WERI-Rb-1 (cell line): ENCODE measurements around the gene PDK4.

Source experiments
- DNase-seq: peaks from one replicate; pipeline ENCODE4 v3.0.0-alpha.2; 2020
- H3K27ac ChIP-seq: fragments of 250-450 bp; sonication (Bioruptor Pico); 2 replicates; pipeline ENCODE4 v1.5.1; 2020; ENCODE audit warnings: mild to moderate bottlenecking, moderate library complexity
- H3K27me3 ChIP-seq: fragments of 250-450 bp; sonication (Bioruptor Pico); 2 replicates; pipeline ENCODE4 v1.5.1; 2021; ENCODE audit warnings: mild to moderate bottlenecking, low read depth, moderate library complexity; ENCODE audit not compliant: insufficient read depth, severe bottlenecking
- H3K36me3 ChIP-seq: fragments of 250-450 bp; sonication (Bioruptor Pico); 2 replicates; pipeline ENCODE4 v1.5.1; 2020; ENCODE audit warnings: mild to moderate bottlenecking, moderate library complexity
- H3K4me3 ChIP-seq: 2 replicates; pipeline ENCODE4 v1.5.1; 2011; ENCODE audit warnings: low read depth, mild to moderate bottlenecking, control low read depth, low read length
- H3K9me3 ChIP-seq: fragments of 250-450 bp; sonication (Bioruptor Pico); 2 replicates; pipeline ENCODE4 v1.5.1; 2021; ENCODE audit warnings: mild to moderate bottlenecking, moderate library complexity; ENCODE audit not compliant: severe bottlenecking
- CTCF ChIP-seq: IDR thresholded peaks from 2 replicates; pipeline ENCODE4 v1.5.1; 2011; ENCODE audit warnings: low read depth, mild to moderate bottlenecking, control low read depth, inconsistent platforms, low read length

PDK4 gene

GRCh38 chr7:95621404-95621803 lies 25.1 kb upstream of the PDK4 start:
- DNase-seq: no peak
- Histone ChIP-seq H3K27ac (no peak overlapping the region), H3K36me3 (no peaks in the 10 kb centered on the region), H3K9me3 (no peaks in the 10 kb centered on the region), H3K27me3 (no peaks in the 10 kb centered on the region), H3K4me3 (no peak overlapping the region)
- TF ChIP-seq CTCF: no peak

- no peak overlapping the region for H3K27ac ChIP-seq
- DNase-seq: no peak
- no peaks in the 10 kb centered on the region for H3K9me3 ChIP-seq
- no peak for TF ChIP-seq CTCF
- H3K4me3 ChIP-seq: no peak overlapping the region
- H3K27me3 ChIP-seq: no peaks in the 10 kb centered on the region
- H3K36me3 ChIP-seq: no peaks in the 10 kb centered on the region
Measured at GRCh38 chr7:95620631-95621030, 24.3 kb upstream of the PDK4 start.

- H3K36me3 ChIP-seq: no peaks in the 10 kb centered on the region
- H3K27ac ChIP-seq: no peak overlapping the region
- H3K9me3 ChIP-seq: no peaks in the 10 kb centered on the region
- no peaks in the 10 kb centered on the region for H3K27me3 ChIP-seq
- H3K4me3 ChIP-seq: no peak overlapping the region
- DNase-seq: no peak
- no peak for TF ChIP-seq CTCF
Measured at GRCh38 chr7:95619921-95620320, 23.6 kb upstream of the PDK4 start.

GRCh38 chr7:95619517-95619916 lies 23.2 kb upstream of the PDK4 start:
- no peak for TF ChIP-seq CTCF
- DNase-seq: no peak
- Histone ChIP-seq H3K36me3 (no peaks in the 10 kb centered on the region), H3K9me3 (no peaks in the 10 kb centered on the region), H3K4me3 (no peak overlapping the region), H3K27me3 (no peaks in the 10 kb centered on the region), H3K27ac (no peak overlapping the region)

GRCh38 chr7:95614442-95614940 lies 18.2 kb upstream of the PDK4 start:
- Histone ChIP-seq H3K27ac (no peak overlapping the region), H3K4me3 (no peak overlapping the region), H3K9me3 (no peaks in the 10 kb centered on the region), H3K36me3 (no peaks in the 10 kb centered on the region), H3K27me3 (no peaks in the 10 kb centered on the region)
- DNase-seq: no peak
- no peak for TF ChIP-seq CTCF

- TF ChIP-seq CTCF: no peak
- no peak overlapping the region for H3K27ac ChIP-seq
- no peak overlapping the region for H3K4me3 ChIP-seq
- no peaks in the 10 kb centered on the region for H3K9me3 ChIP-seq
- no peaks in the 10 kb centered on the region for H3K27me3 ChIP-seq
- no peaks in the 10 kb centered on the region for H3K36me3 ChIP-seq
- DNase-seq: no peak
Measured at GRCh38 chr7:95611224-95611623, 14.9 kb upstream of the PDK4 start.
